ENCODE measurements around the gene OSTN.

OSTN gene

GRCh38 chr3:191296041-191296541, 97.0 kb downstream of the OSTN start:
- no peaks in the 10 kb centered on the region for H4K20me1 ChIP-seq (ENCODE audit: insufficient read depth, low read length)
- no peak overlapping the region for H3K9ac ChIP-seq (ENCODE audit: low read depth, low read length)
- no peak overlapping the region for H2AFZ ChIP-seq (ENCODE audit: low read depth, low read length)
- no peak for TF ChIP-seq EZH2 (IDR thresholded peaks at IDR 0.05; ENCODE audit: borderline replicate concordance, low read depth, low read length, severe bottlenecking)
- TF ChIP-seq, protein P1, sequence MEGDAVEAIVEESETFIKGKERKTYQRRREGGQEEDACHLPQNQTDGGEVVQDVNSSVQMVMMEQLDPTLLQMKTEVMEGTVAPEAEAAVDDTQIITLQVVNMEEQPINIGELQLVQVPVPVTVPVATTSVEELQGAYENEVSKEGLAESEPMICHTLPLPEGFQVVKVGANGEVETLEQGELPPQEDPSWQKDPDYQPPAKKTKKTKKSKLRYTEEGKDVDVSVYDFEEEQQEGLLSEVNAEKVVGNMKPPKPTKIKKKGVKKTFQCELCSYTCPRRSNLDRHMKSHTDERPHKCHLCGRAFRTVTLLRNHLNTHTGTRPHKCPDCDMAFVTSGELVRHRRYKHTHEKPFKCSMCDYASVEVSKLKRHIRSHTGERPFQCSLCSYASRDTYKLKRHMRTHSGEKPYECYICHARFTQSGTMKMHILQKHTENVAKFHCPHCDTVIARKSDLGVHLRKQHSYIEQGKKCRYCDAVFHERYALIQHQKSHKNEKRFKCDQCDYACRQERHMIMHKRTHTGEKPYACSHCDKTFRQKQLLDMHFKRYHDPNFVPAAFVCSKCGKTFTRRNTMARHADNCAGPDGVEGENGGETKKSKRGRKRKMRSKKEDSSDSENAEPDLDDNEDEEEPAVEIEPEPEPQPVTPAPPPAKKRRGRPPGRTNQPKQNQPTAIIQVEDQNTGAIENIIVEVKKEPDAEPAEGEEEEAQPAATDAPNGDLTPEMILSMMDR (IDR thresholded peaks at IDR 0.05; ENCODE audit: borderline replicate concordance, extremely low read depth, low read length, poor library complexity, severe bottlenecking): no peak
- H3K9me3 ChIP-seq (ENCODE audit: insufficient read depth, low read length, severe bottlenecking): no peaks in the 10 kb centered on the region
- no peaks in the 10 kb centered on the region for H3K27me3 ChIP-seq (ENCODE audit: insufficient read depth, low read length, poor library complexity)
- no peak overlapping the region for H3K27ac ChIP-seq (ENCODE audit: low read length)
- no peak overlapping the region for H3K4me3 ChIP-seq (ENCODE audit: low read depth in 1 of 2, low read length in 2 of 2)
- ATAC-seq (ENCODE audit: insufficient read depth, low read depth) (no peak), DNase-seq (no peak)
- H3K79me2 ChIP-seq (ENCODE audit: insufficient read depth, low read length): no peaks in the 10 kb centered on the region
- no peaks in the 10 kb centered on the region for H3K4me1 ChIP-seq (ENCODE audit: insufficient read depth, low read length)
- H3K36me3 ChIP-seq (ENCODE audit: insufficient read depth, low read length): no peaks in the 10 kb centered on the region
- no peak overlapping the region for H3K4me2 ChIP-seq (ENCODE audit: insufficient read depth, low read length)

- no peaks in the 10 kb centered on the region for H3K4me1 ChIP-seq (ENCODE audit: insufficient read depth, low read length)
- TF ChIP-seq, protein P1 (IDR thresholded peaks at IDR 0.05; ENCODE audit: borderline replicate concordance, extremely low read depth, low read length, poor library complexity, severe bottlenecking): no peak
- TF ChIP-seq EZH2 (IDR thresholded peaks at IDR 0.05; ENCODE audit: borderline replicate concordance, low read depth, low read length, severe bottlenecking): no peak
These were observed 99.8 kb downstream of the OSTN start for GRCh38 chr3:191298846-191299245.

GRCh38 chr3:191300422-191300821, 101.4 kb downstream of the OSTN start:
- H2AFZ ChIP-seq (ENCODE audit: low read depth, low read length): no peak overlapping the region
- no peak overlapping the region for H3K4me3 ChIP-seq (ENCODE audit: low read depth in 1 of 2, low read length in 2 of 2)
- no peak overlapping the region for H3K4me2 ChIP-seq (ENCODE audit: insufficient read depth, low read length)
- H3K79me2 ChIP-seq (ENCODE audit: insufficient read depth, low read length): no peaks in the 10 kb centered on the region
- H3K9me3 ChIP-seq (ENCODE audit: insufficient read depth, low read length, severe bottlenecking): no peaks in the 10 kb centered on the region
- DNase-seq (no peak), ATAC-seq (ENCODE audit: insufficient read depth, low read depth) (no peak)
- H3K9ac ChIP-seq (ENCODE audit: low read depth, low read length): no peak overlapping the region
- TF ChIP-seq, protein P1 (IDR thresholded peaks at IDR 0.05; ENCODE audit: borderline replicate concordance, extremely low read depth, low read length, poor library complexity, severe bottlenecking): no peak
- TF ChIP-seq EZH2 (IDR thresholded peaks at IDR 0.05; ENCODE audit: borderline replicate concordance, low read depth, low read length, severe bottlenecking): no peak
- H3K4me1 ChIP-seq (ENCODE audit: insufficient read depth, low read length): no peaks in the 10 kb centered on the region
- H4K20me1 ChIP-seq (ENCODE audit: insufficient read depth, low read length): no peaks in the 10 kb centered on the region
- no peaks in the 10 kb centered on the region for H3K27me3 ChIP-seq (ENCODE audit: insufficient read depth, low read length, poor library complexity)
- H3K36me3 ChIP-seq (ENCODE audit: insufficient read depth, low read length): no peaks in the 10 kb centered on the region
- H3K27ac ChIP-seq (ENCODE audit: low read length): no peak overlapping the region

More at GRCh38 chr3:191298846-191299245, 99.8 kb downstream of the OSTN start:
- no peak for ATAC-seq (ENCODE audit: insufficient read depth, low read depth)
- no peaks in the 10 kb centered on the region for H4K20me1 ChIP-seq (ENCODE audit: insufficient read depth, low read length)
- H3K9ac ChIP-seq (ENCODE audit: low read depth, low read length): no peak overlapping the region
- no peaks in the 10 kb centered on the region for H3K9me3 ChIP-seq (ENCODE audit: insufficient read depth, low read length, severe bottlenecking)
- H3K36me3 ChIP-seq (ENCODE audit: insufficient read depth, low read length): no peaks in the 10 kb centered on the region
- no peak overlapping the region for H3K4me2 ChIP-seq (ENCODE audit: insufficient read depth, low read length)
- no peaks in the 10 kb centered on the region for H3K79me2 ChIP-seq (ENCODE audit: insufficient read depth, low read length)
- DNase-seq: no peak
- no peak overlapping the region for H2AFZ ChIP-seq (ENCODE audit: low read depth, low read length)
- no peaks in the 10 kb centered on the region for H3K27me3 ChIP-seq (ENCODE audit: insufficient read depth, low read length, poor library complexity)
- H3K4me3 ChIP-seq (ENCODE audit: low read depth in 1 of 2, low read length in 2 of 2): no peak overlapping the region
- H3K27ac ChIP-seq (ENCODE audit: low read length): no peak overlapping the region

DNA sequence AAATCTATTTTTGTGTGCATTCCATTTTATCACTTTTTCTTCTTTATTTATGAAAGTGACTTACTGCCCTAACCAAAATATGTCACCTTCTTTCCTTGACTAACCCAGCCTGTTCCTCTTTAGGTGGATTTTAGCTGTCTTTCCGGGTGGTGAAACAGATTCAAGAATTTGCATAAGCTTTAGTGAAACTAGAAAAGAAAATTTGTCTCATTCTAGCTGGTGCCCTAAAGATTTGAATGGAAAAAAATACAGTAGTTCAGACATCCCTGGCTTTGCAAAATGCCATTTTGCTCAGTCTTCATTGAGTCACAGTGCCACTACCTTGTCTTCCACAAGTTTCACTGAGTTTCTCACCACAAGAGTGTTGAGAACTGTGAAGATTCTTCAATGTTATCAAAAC, 102.0 kb downstream of the OSTN start:
- no peak overlapping the region for H3K4me3 ChIP-seq (ENCODE audit: low read depth in 1 of 2, low read length in 2 of 2)
- no peak overlapping the region for H3K27ac ChIP-seq (ENCODE audit: low read length)
- TF ChIP-seq, protein P1 (IDR thresholded peaks at IDR 0.05; ENCODE audit: borderline replicate concordance, extremely low read depth, low read length, poor library complexity, severe bottlenecking): no peak
- TF ChIP-seq EZH2 (IDR thresholded peaks at IDR 0.05; ENCODE audit: borderline replicate concordance, low read depth, low read length, severe bottlenecking): no peak
- H4K20me1 ChIP-seq (ENCODE audit: insufficient read depth, low read length): no peaks in the 10 kb centered on the region
- H3K36me3 ChIP-seq (ENCODE audit: insufficient read depth, low read length): no peaks in the 10 kb centered on the region
- no peaks in the 10 kb centered on the region for H3K27me3 ChIP-seq (ENCODE audit: insufficient read depth, low read length, poor library complexity)
- no peaks in the 10 kb centered on the region for H3K9me3 ChIP-seq (ENCODE audit: insufficient read depth, low read length, severe bottlenecking)
- H2AFZ ChIP-seq (ENCODE audit: low read depth, low read length): no peak overlapping the region
- H3K4me2 ChIP-seq (ENCODE audit: insufficient read depth, low read length): no peak overlapping the region
- no peak overlapping the region for H3K9ac ChIP-seq (ENCODE audit: low read depth, low read length)
- no peaks in the 10 kb centered on the region for H3K79me2 ChIP-seq (ENCODE audit: insufficient read depth, low read length)
- ATAC-seq (ENCODE audit: insufficient read depth, low read depth): no peak
- no peaks in the 10 kb centered on the region for H3K4me1 ChIP-seq (ENCODE audit: insufficient read depth, low read length)
- no peak for DNase-seq
